Astrocyte (in vitro differentiated cells and primary cell): ENCODE results near the gene SHB. TPM values are rescaled to one million over a fixed set of nuclear protein-coding genes. Genes with fewer than 3 reads are reported as not detected.

Experiments used
- DNase-seq: peaks from one replicate; pipeline ENCODE4 v3.0.0-alpha.2; 2010; ENCODE audit warnings: low read depth
- FAIRE-seq: peaks from 2 replicates; lab custom pipeline; 2011; peaks lifted over from hg19 to GRCh38; lab: Jason Lieb, UNC
- H2AFZ ChIP-seq: 2 replicates; pipeline ENCODE4 v1.6.0; 2012; ENCODE audit warnings: low read depth, low read length, inconsistent platforms
- H3K27ac ChIP-seq: 2 replicates; pipeline ENCODE4 v1.5.1; 2011; ENCODE audit warnings: low read depth, low read length, inconsistent platforms
- H3K27me3 ChIP-seq: 2 replicates; pipeline ENCODE4 v1.6.0; 2011; ENCODE audit warnings: low read length, inconsistent platforms; ENCODE audit not compliant: insufficient read depth
- H3K36me3 ChIP-seq: 2 replicates; pipeline ENCODE4 v1.5.1; 2011; ENCODE audit warnings: low read length, inconsistent platforms; ENCODE audit not compliant: insufficient read depth
- H3K4me1 ChIP-seq: 2 replicates; pipeline ENCODE4 v1.5.1; 2011; ENCODE audit warnings: low read length, inconsistent platforms; ENCODE audit not compliant: insufficient read depth
- H3K4me2 ChIP-seq: 2 replicates; pipeline ENCODE4 v1.6.0; 2012; ENCODE audit warnings: low read length, inconsistent platforms
- H3K4me3 ChIP-seq: 2 replicates; pipeline ENCODE4 v1.5.1; 2011; ENCODE audit warnings: low read depth, mild to moderate bottlenecking, low read length, inconsistent platforms; ENCODE audit not compliant: insufficient read depth
- H3K79me2 ChIP-seq: 2 replicates; pipeline ENCODE4 v1.6.0; 2012; ENCODE audit warnings: mild to moderate bottlenecking, low read length, inconsistent platforms; ENCODE audit not compliant: insufficient read depth
- H3K9ac ChIP-seq: 2 replicates; pipeline ENCODE4 v1.6.0; 2012; ENCODE audit warnings: mild to moderate bottlenecking, low read length, inconsistent platforms
- H3K9me3 ChIP-seq: 2 replicates; pipeline ENCODE4 v1.5.1; 2012; ENCODE audit warnings: low read depth, mild to moderate bottlenecking, low read length, inconsistent platforms; ENCODE audit not compliant: insufficient read depth
- H4K20me1 ChIP-seq: 2 replicates; pipeline ENCODE4 v1.6.0; 2012; ENCODE audit warnings: low read length, inconsistent platforms; ENCODE audit not compliant: insufficient read depth
- H3K27ac Mint-ChIP-seq: one replicate; pipeline ENCODE4 v1.8.0; 2021; ENCODE audit warnings: mild to moderate bottlenecking, mixed read lengths; ENCODE audit not compliant: unreplicated experiment
- H3K27me3 Mint-ChIP-seq: one replicate; pipeline ENCODE4 v1.8.0; 2021; ENCODE audit warnings: low read depth, mixed read lengths; ENCODE audit not compliant: unreplicated experiment
- H3K36me3 Mint-ChIP-seq: one replicate; pipeline ENCODE4 v1.8.0; 2021; ENCODE audit warnings: low read depth, mixed read lengths; ENCODE audit not compliant: unreplicated experiment
- H3K4me1 Mint-ChIP-seq: one replicate; pipeline ENCODE4 v1.8.0; 2021; ENCODE audit warnings: low read depth, mixed read lengths; ENCODE audit not compliant: unreplicated experiment
- H3K4me3 Mint-ChIP-seq: one replicate; pipeline ENCODE4 v1.8.0; 2021; ENCODE audit warnings: mild to moderate bottlenecking, moderate library complexity, mixed read lengths; ENCODE audit not compliant: unreplicated experiment
- H3K9me3 Mint-ChIP-seq: one replicate; pipeline ENCODE4 v1.8.0; 2021; ENCODE audit warnings: mild to moderate bottlenecking, mixed read lengths; ENCODE audit not compliant: unreplicated experiment
- CTCF ChIP-seq: IDR thresholded peaks from 2 replicates; pipeline ENCODE4 v1.5.1; 2011; ENCODE audit warnings: low read depth, mild to moderate bottlenecking, inconsistent platforms, low read length, moderate library complexity; ENCODE audit not compliant: insufficient read depth
- EZH2 ChIP-seq: IDR thresholded peaks from 2 replicates; pipeline ENCODE4 v1.6.1; 2012; ENCODE audit warnings: mild to moderate bottlenecking, low read length, inconsistent platforms; ENCODE audit not compliant: insufficient read depth
- total RNA-seq: library from RNA; stranded (reverse); gene quantifications from 2 replicates; pipeline ENCODE4 v1.2.1, GENCODE V29; 2021

SHB gene
- total RNA-seq, 1 donor from 2014 or later = 53.4 TPM

- peaks cover 27% of the 10 kb centered on the region for H3K79me2 ChIP-seq
- DNase-seq = peak; percentile 86
- Mint-ChIP-seq H3K27me3 (no peaks in the 10 kb centered on the region), H3K4me3 (peak overlapping the region; percentile 58), H3K4me1 (peaks cover 67% of the 10 kb centered on the region), H3K27ac (peak overlapping the region; percentile 97), H3K36me3 (peaks cover 43% of the 10 kb centered on the region), H3K9me3 (no peaks in the 10 kb centered on the region)
- peak overlapping the region; percentile 69 for H3K4me2 ChIP-seq
- H3K9me3 ChIP-seq = no peaks in the 10 kb centered on the region
- H3K9ac ChIP-seq = peak overlapping the region; percentile 77
- H2AFZ ChIP-seq = no peak overlapping the region
- peaks cover 42% of the 10 kb centered on the region for H3K4me1 ChIP-seq
- FAIRE-seq = no peak
- no peaks in the 10 kb centered on the region for H4K20me1 ChIP-seq
- peak overlapping the region; percentile 95 for H3K27ac ChIP-seq
- H3K27me3 ChIP-seq = no peaks in the 10 kb centered on the region
- TF ChIP-seq EZH2 (no peak), CTCF (no peak)
- H3K4me3 ChIP-seq = no peak overlapping the region
- H3K36me3 ChIP-seq = peaks cover 4% of the 10 kb centered on the region
Observed at GRCh38 chr9:37952731-37953130, 116.3 kb downstream of the SHB start.

- Histone ChIP-seq H3K4me1 (peaks cover 42% of the 10 kb centered on the region), H3K79me2 (peaks cover 23% of the 10 kb centered on the region), H3K27me3 (no peaks in the 10 kb centered on the region), H3K9me3 (no peaks in the 10 kb centered on the region), H2AFZ (no peak overlapping the region), H3K4me3 (no peak overlapping the region), H3K4me2 (no peak overlapping the region), H3K9ac (peak overlapping the region; percentile 20), H3K27ac (peak overlapping the region; percentile 95), H3K36me3 (peaks cover 10% of the 10 kb centered on the region), H4K20me1 (no peaks in the 10 kb centered on the region)
- DNase-seq (no peak), FAIRE-seq (no peak)
- H3K4me3 Mint-ChIP-seq = peak overlapping the region; percentile 9
- peaks cover 43% of the 10 kb centered on the region for H3K36me3 Mint-ChIP-seq
- no peaks in the 10 kb centered on the region for H3K27me3 Mint-ChIP-seq
- no peaks in the 10 kb centered on the region for H3K9me3 Mint-ChIP-seq
- peak overlapping the region; percentile 79 for H3K27ac Mint-ChIP-seq
- TF ChIP-seq CTCF (no peak), EZH2 (no peak)
- H3K4me1 Mint-ChIP-seq = peaks cover 72% of the 10 kb centered on the region
Observed at GRCh38 chr9:37951671-37952449, 117.2 kb downstream of the SHB start.

- H2AFZ ChIP-seq = no peak overlapping the region
- Mint-ChIP-seq H3K4me3 (peak overlapping the region; percentile 20), H3K4me1 (peaks cover 79% of the 10 kb centered on the region), H3K27ac (peak overlapping the region; percentile 60), H3K9me3 (no peaks in the 10 kb centered on the region), H3K36me3 (peaks cover 51% of the 10 kb centered on the region), H3K27me3 (no peaks in the 10 kb centered on the region)
- TF ChIP-seq EZH2 = no peak
- no peak for TF ChIP-seq CTCF
- peaks cover 12% of the 10 kb centered on the region for H3K36me3 ChIP-seq
- peaks cover 42% of the 10 kb centered on the region for H3K4me1 ChIP-seq
- H3K4me3 ChIP-seq = no peak overlapping the region
- H3K9ac ChIP-seq = no peak overlapping the region
- H3K79me2 ChIP-seq = peaks cover 16% of the 10 kb centered on the region
- H3K27me3 ChIP-seq = no peaks in the 10 kb centered on the region
- H3K27ac ChIP-seq = no peak overlapping the region
- no peaks in the 10 kb centered on the region for H3K9me3 ChIP-seq
- H3K4me2 ChIP-seq = no peak overlapping the region
- no peak for FAIRE-seq
- DNase-seq = no peak
- no peaks in the 10 kb centered on the region for H4K20me1 ChIP-seq
Observed at GRCh38 chr9:37950561-37950960, 118.5 kb downstream of the SHB start.
